Upper lobe of left lung (tissue), 6 donors: ENCODE data around the gene ILK. TPM values are rescaled to one million over a fixed set of nuclear protein-coding genes. Genes with fewer than 3 reads are reported as not detected.

Experiments used
- ATAC-seq, 2 donors: fragments of 200-7000 bp; cut with Tn5 transposase; one replicate each; pipeline ENCODE4 v1.9.1; 2022; ENCODE audit warnings: mild to moderate bottlenecking in 2 of 2, moderate library complexity in 2 of 2; ENCODE audit not compliant: low FRiP score in 2 of 2
- DNase-seq, 2 donors: peaks; one replicate each; pipeline ENCODE4 v3.0.0-alpha.2; 2019 to 2020
- H3K27ac ChIP-seq, 4 donors: fragments of 200-600 bp; sonication (generic); one replicate each; pipeline ENCODE4 v1.5.1; 2016 to 2019
- H3K27me3 ChIP-seq, 4 donors: fragments of 200-600 bp; sonication (generic); one replicate each; pipeline ENCODE4 v1.5.1; 2017 to 2019
- H3K36me3 ChIP-seq, 4 donors: fragments of 200-600 bp; sonication (generic); one replicate each; pipeline ENCODE4 v1.5.1; 2016 to 2019
- H3K4me1 ChIP-seq, 4 donors: fragments of 200-600 bp; sonication (generic); one replicate each; pipeline ENCODE4 v1.5.1; 2018 to 2019
- H3K4me3 ChIP-seq, 4 donors: fragments of 200-600 bp; sonication (generic); one replicate each; pipeline ENCODE4 v1.5.1; 2017 to 2019; ENCODE audit warnings: mild to moderate bottlenecking in 2 of 4, moderate library complexity in 1 of 4
- H3K9me3 ChIP-seq, 4 donors: fragments of 200-600 bp; sonication (generic); one replicate each; pipeline ENCODE4 v1.5.1; 2018 to 2019
- EP300 ChIP-seq, 4 donors: sonication (generic); formaldehyde crosslinking; IDR thresholded peaks; one replicate each; pipeline ENCODE4 v1.5.1; 2017; ENCODE audit warnings: antibody characterized with exemption in 4 of 4, control low read depth in 2 of 4
- POLR2A ChIP-seq, 4 donors: fragments of 450-650 bp; IDR thresholded peaks; one replicate each; pipeline ENCODE4 v1.5.1; 2016 to 2017; ENCODE audit warnings: antibody characterized with exemption in 4 of 4, mild to moderate bottlenecking in 2 of 4
- POLR2AphosphoS5 ChIP-seq, 2 donors: sonication (generic); formaldehyde crosslinking; IDR thresholded peaks; one replicate each; pipeline ENCODE4 v1.5.1; 2017; ENCODE audit warnings: antibody characterized with exemption in 2 of 2
- WGBS, 2 donors: methylation state at CpG; one replicate each; pipeline ENCODE4 v1.1.5; 2017 to 2018; 5-methylcytosine and 5-hydroxymethylcytosine counted together
- total RNA-seq, 6 donors: library from RNA; depleted of rRNA in 4 of 6; stranded (reverse); fragments of >200 nt in 4 of 6; gene quantifications; one replicate each; pipeline versions ENCODE4 v1.1.0 to v1.2.1, GENCODE V29; 2016 to 2021
- TF ChIP-seq, protein P1 (sequence below), 6 experiments: fragments of 450-650 bp in 4 of 6; fragments of 200-600 bp in 2 of 6; sonication (generic) in 2 of 6; IDR thresholded peaks; one replicate each; pipeline ENCODE4 v1.5.1; 2016 to 2019; ENCODE audit warnings: antibody characterized with exemption in 6 of 6
- donor health status: DM: no; HTN: no; CAD: no; lungs with moderate emphysema.
- donor health status: DM: no; HTN: yes; CAD: no; lungs with severe emphysema.

The ILK gene
- total RNA-seq, 6 donors from 2014 or later: 130 to 191 (median 146) TPM

DNA sequence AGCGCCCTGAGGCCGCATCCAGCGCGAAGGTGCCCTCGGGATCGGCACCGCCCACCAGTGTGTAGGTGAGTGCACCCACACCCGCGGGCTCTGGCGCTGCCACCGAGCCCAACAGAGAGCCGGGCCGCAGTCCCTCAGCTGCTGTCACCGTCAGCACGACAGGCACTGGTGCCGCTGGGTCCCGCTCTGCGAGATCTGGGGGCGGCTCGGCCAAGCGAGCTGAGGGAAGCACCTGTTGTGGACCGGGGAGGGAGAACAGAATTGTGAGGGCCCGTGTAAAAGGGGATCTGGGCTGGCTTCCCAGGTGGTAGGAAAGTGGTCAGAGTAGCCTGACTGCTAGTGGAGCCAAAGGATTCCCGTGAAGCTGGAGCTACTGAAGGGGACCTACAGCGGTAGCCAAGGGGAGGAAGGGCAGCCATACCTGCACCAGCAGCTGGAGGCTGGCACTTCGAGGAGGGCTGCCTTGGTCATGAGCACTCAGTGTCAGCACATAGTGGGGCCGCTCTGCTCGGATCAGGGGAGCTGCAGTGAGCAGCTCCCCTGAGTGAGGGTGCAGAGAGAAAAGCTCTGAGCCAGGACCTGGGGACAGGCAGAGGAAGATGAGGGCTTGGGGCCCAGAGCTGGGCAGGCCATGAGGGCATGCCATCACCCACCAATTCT is 27.2 kb downstream of the ILK start:
- Histone ChIP-seq H3K9me3 (no peaks in the 10 kb centered on the region), H3K27me3 (no peaks in the 10 kb centered on the region), H3K4me3 (peak overlapping the region in 3 of 4 donors; percentile 30 to 48 (median 42)), H3K27ac (no peak overlapping the region), H3K4me1 (peaks cover 9 to 25% (median 18%) of the 10 kb centered on the region in 4 donors), H3K36me3 (peaks cover 0 to 66% (median 31%) of the 10 kb centered on the region in 4 donors)
- no peak for ATAC-seq
- TF ChIP-seq EP300 (IDR thresholded peaks at IDR 0.05) (no peak), POLR2A (IDR thresholded peaks at IDR 0.05) (no peak), POLR2AphosphoS5 (IDR thresholded peaks at IDR 0.05) (no peak)
- TF ChIP-seq, protein P1, sequence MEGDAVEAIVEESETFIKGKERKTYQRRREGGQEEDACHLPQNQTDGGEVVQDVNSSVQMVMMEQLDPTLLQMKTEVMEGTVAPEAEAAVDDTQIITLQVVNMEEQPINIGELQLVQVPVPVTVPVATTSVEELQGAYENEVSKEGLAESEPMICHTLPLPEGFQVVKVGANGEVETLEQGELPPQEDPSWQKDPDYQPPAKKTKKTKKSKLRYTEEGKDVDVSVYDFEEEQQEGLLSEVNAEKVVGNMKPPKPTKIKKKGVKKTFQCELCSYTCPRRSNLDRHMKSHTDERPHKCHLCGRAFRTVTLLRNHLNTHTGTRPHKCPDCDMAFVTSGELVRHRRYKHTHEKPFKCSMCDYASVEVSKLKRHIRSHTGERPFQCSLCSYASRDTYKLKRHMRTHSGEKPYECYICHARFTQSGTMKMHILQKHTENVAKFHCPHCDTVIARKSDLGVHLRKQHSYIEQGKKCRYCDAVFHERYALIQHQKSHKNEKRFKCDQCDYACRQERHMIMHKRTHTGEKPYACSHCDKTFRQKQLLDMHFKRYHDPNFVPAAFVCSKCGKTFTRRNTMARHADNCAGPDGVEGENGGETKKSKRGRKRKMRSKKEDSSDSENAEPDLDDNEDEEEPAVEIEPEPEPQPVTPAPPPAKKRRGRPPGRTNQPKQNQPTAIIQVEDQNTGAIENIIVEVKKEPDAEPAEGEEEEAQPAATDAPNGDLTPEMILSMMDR (IDR thresholded peaks at IDR 0.05): no peak
- peak in 1 of 2 donors; percentile 19 for DNase-seq
- 61 to 82% methylated on average over 14 to 27 of the region's 28 CpGs for WGBS, 2 donors

GRCh38 chr11:6631361-6631890 is 27.9 kb downstream of the ILK start:
- Histone ChIP-seq H3K27ac (no peak overlapping the region), H3K4me3 (no peak overlapping the region), H3K4me1 (peaks cover 16 to 32% (median 25%) of the 10 kb centered on the region in 4 donors), H3K27me3 (no peaks in the 10 kb centered on the region), H3K9me3 (no peaks in the 10 kb centered on the region), H3K36me3 (peaks cover 0 to 59% (median 25%) of the 10 kb centered on the region in 4 donors)
- WGBS, 2 donors: 85 to 87% methylated on average over 9 to 11 of the region's 11 CpGs
- DNase-seq (peak; percentile 6 to 30), ATAC-seq (no peak)
- TF ChIP-seq POLR2A (IDR thresholded peaks at IDR 0.05) (no peak), POLR2AphosphoS5 (IDR thresholded peaks at IDR 0.05) (no peak), EP300 (IDR thresholded peaks at IDR 0.05) (no peak)
- TF ChIP-seq, protein P1 (IDR thresholded peaks at IDR 0.05): no peak

DNA sequence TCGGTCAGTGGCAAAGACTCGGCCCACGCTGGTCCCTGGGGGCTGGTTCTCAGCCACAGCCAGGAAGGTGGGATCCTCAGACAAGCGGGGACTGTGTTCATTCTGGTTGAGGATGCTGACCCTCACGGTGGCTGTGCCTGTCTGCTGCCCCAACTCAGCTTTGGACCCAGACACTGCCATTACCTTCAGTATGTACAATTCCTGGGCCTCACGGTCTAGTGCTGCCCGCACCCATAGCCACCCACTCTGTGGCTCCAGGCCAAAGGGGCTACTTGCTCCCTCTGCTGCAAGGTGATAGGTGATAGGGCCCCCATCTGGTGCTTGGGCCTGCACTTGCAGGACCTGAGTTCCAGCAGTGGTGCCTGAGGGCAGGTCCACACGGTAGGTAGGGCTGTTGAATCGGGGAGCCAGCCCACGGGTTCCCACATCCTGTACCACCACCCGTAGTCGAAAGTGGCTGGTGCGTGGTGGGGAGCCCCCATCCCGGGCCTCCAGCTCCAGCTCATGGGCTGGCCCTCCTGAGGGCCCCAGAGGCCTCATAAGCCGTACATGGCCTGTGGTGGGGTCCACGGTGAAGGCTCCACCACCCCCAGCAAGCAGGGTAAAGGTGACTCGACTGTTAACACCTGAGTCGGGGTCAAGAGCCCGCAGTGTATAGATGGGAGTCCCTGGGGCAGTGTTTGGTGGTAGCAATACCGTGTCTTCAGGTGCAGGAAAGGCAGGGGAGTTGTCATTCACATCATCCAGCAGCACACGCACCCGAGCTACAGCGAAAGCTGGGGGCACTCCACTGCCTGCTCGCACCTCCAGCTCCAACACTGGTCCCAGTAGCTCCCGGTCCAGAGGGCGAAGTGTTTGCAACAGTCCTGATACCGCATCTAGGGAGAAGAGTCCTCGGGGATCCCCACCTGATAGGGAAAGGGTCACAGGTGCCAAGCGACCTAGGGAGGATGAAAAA is 28.8 kb downstream of the ILK start:
- Histone ChIP-seq H3K36me3 (peaks cover 0 to 49% (median 17%) of the 10 kb centered on the region in 4 donors), H3K27me3 (no peaks in the 10 kb centered on the region), H3K27ac (no peak overlapping the region), H3K4me3 (no peak overlapping the region), H3K4me1 (peaks cover 17 to 35% (median 31%) of the 10 kb centered on the region in 4 donors), H3K9me3 (no peaks in the 10 kb centered on the region)
- no peak for ATAC-seq
- DNase-seq: peak in 1 of 2 donors; percentile 48
- TF ChIP-seq, protein P1 (IDR thresholded peaks at IDR 0.05): no peak
- TF ChIP-seq EP300 (IDR thresholded peaks at IDR 0.05): no peak
- no peak for TF ChIP-seq POLR2AphosphoS5 (IDR thresholded peaks at IDR 0.05)
- TF ChIP-seq POLR2A (IDR thresholded peaks at IDR 0.05): no peak
- WGBS, 2 donors: 89 to 93% methylated on average over 4 to 29 of the region's 29 CpGs

- ATAC-seq (no peak), DNase-seq (peak in 1 of 2 donors; percentile 22)
- Histone ChIP-seq H3K9me3 (no peaks in the 10 kb centered on the region), H3K4me3 (no peak overlapping the region), H3K4me1 (peaks cover 30 to 47% (median 42%) of the 10 kb centered on the region in 4 donors), H3K36me3 (peaks cover 0 to 43% (median 17%) of the 10 kb centered on the region in 4 donors), H3K27me3 (no peaks in the 10 kb centered on the region), H3K27ac (peak overlapping the region in 3 of 4 donors; percentile 64 to 75 (median 70))
- TF ChIP-seq POLR2A (IDR thresholded peaks at IDR 0.05) (no peak), POLR2AphosphoS5 (IDR thresholded peaks at IDR 0.05) (no peak), EP300 (IDR thresholded peaks at IDR 0.05) (no peak)
- TF ChIP-seq, protein P1 (IDR thresholded peaks at IDR 0.05): no peak
- 87 to 92% methylated on average over 13 to 16 of the region's 16 CpGs for WGBS, 2 donors
These were observed 30.1 kb downstream of the ILK start for GRCh38 chr11:6633422-6634408.
